ENCODE data around the gene ZMYND8.
"Not testable (repeated sequence)": the region's sequence is repeated elsewhere in the genome, so short reads cannot be mapped to it uniquely, and the experiment has no call there.

Gene ZMYND8

GRCh38 chr20:47251154-47252020 is 105.1 kb downstream of the ZMYND8 start:
- DNase-seq (ENCODE audit: low read depth), result no peak
- H3K4me3 ChIP-seq (ENCODE audit: control insufficient read depth, low read depth, low read length), result no peak overlapping the region
- TF ChIP-seq CTCF (conservative IDR thresholded peaks at IDR 0.05; ENCODE audit: control insufficient read depth, insufficient read depth, low read depth, low read length), result no peak

- no peak for DNase-seq (ENCODE audit: low read depth)
Measured at GRCh38 chr20:47250360-47250759, 106.1 kb downstream of the ZMYND8 start.

GRCh38 chr20:47249913-47250312 is 106.6 kb downstream of the ZMYND8 start:
- DNase-seq (ENCODE audit: low read depth), result no peak
- no peak overlapping the region for H3K4me3 ChIP-seq (ENCODE audit: control insufficient read depth, low read depth, low read length)
- no peak for TF ChIP-seq CTCF (conservative IDR thresholded peaks at IDR 0.05; ENCODE audit: control insufficient read depth, insufficient read depth, low read depth, low read length)

More at GRCh38 chr20:47250360-47250759, 106.1 kb downstream of the ZMYND8 start:
- TF ChIP-seq CTCF (conservative IDR thresholded peaks at IDR 0.05; ENCODE audit: control insufficient read depth, insufficient read depth, low read depth, low read length), result no peak
- H3K4me3 ChIP-seq (ENCODE audit: control insufficient read depth, low read depth, low read length), result no peak overlapping the region

- DNase-seq (ENCODE audit: low read depth), result no peak
- TF ChIP-seq CTCF (conservative IDR thresholded peaks at IDR 0.05; ENCODE audit: control insufficient read depth, insufficient read depth, low read depth, low read length), result no peak
- H3K4me3 ChIP-seq (ENCODE audit: control insufficient read depth, low read depth, low read length), result no peak overlapping the region
Measured at GRCh38 chr20:47248448-47248966, 108.0 kb downstream of the ZMYND8 start.

- H3K4me3 ChIP-seq (ENCODE audit: control insufficient read depth, low read depth, low read length), result no peak overlapping the region
- DNase-seq (ENCODE audit: low read depth), result no peak
- no peak for TF ChIP-seq CTCF (conservative IDR thresholded peaks at IDR 0.05; ENCODE audit: control insufficient read depth, insufficient read depth, low read depth, low read length)
Measured at GRCh38 chr20:47247972-47248371, 108.5 kb downstream of the ZMYND8 start.

GRCh38 chr20:47246061-47246777 is 110.3 kb downstream of the ZMYND8 start:
- no peak for TF ChIP-seq CTCF (conservative IDR thresholded peaks at IDR 0.05; ENCODE audit: control insufficient read depth, insufficient read depth, low read depth, low read length)
- DNase-seq (ENCODE audit: low read depth), result no peak
- no peak overlapping the region for H3K4me3 ChIP-seq (ENCODE audit: control insufficient read depth, low read depth, low read length)

- not testable (repeated sequence) for DNase-seq (ENCODE audit: low read depth); H3K4me3 ChIP-seq (ENCODE audit: control insufficient read depth, low read depth, low read length)
Measured at GRCh38 chr20:47245166-47245565, 111.3 kb downstream of the ZMYND8 start.
